ENCODE data around the gene CYB5A.

Gene CYB5A

DNA sequence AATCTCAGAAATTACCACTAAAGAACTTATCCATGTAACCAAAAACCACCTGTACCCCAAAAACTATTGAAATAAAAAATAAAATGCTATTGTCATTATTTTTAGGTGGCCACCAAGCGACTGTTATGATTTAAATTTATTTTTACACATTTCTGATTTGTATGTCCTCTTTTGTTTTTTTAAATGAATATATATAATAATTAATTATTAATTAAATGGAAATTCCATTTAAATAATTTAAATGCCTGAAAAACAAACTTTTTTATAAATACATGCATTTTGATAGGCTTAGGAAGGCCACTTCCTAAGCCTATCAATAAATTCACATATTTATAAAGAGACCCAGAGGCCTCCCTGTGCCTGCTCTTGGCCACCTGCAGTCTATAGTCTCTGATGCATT lies 52.2 kb downstream of the CYB5A start:
- no peak for TF ChIP-seq SIN3A (IDR thresholded peaks at IDR 0.05; ENCODE audit: borderline replicate concordance, insufficient read depth, low read length)
- TF ChIP-seq, protein P1, sequence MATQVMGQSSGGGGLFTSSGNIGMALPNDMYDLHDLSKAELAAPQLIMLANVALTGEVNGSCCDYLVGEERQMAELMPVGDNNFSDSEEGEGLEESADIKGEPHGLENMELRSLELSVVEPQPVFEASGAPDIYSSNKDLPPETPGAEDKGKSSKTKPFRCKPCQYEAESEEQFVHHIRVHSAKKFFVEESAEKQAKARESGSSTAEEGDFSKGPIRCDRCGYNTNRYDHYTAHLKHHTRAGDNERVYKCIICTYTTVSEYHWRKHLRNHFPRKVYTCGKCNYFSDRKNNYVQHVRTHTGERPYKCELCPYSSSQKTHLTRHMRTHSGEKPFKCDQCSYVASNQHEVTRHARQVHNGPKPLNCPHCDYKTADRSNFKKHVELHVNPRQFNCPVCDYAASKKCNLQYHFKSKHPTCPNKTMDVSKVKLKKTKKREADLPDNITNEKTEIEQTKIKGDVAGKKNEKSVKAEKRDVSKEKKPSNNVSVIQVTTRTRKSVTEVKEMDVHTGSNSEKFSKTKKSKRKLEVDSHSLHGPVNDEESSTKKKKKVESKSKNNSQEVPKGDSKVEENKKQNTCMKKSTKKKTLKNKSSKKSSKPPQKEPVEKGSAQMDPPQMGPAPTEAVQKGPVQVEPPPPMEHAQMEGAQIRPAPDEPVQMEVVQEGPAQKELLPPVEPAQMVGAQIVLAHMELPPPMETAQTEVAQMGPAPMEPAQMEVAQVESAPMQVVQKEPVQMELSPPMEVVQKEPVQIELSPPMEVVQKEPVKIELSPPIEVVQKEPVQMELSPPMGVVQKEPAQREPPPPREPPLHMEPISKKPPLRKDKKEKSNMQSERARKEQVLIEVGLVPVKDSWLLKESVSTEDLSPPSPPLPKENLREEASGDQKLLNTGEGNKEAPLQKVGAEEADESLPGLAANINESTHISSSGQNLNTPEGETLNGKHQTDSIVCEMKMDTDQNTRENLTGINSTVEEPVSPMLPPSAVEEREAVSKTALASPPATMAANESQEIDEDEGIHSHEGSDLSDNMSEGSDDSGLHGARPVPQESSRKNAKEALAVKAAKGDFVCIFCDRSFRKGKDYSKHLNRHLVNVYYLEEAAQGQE (IDR thresholded peaks at IDR 0.05; ENCODE audit: insufficient read depth in 1 of 2, low read depth in 2 of 2, low read length in 2 of 2), result no peak
- TF ChIP-seq POLR2AphosphoS5 (IDR thresholded peaks at IDR 0.05; ENCODE audit: low read depth, low read length), result no peak
- no peak for TF ChIP-seq FOXP2 (optimal IDR thresholded peaks at IDR 0.05; ENCODE audit: borderline replicate concordance, extremely low read depth, extremely low read length, insufficient read depth)
- no peak for TF ChIP-seq TAF1 (IDR thresholded peaks at IDR 0.05; ENCODE audit: borderline replicate concordance, insufficient read depth, low read length)

DNA sequence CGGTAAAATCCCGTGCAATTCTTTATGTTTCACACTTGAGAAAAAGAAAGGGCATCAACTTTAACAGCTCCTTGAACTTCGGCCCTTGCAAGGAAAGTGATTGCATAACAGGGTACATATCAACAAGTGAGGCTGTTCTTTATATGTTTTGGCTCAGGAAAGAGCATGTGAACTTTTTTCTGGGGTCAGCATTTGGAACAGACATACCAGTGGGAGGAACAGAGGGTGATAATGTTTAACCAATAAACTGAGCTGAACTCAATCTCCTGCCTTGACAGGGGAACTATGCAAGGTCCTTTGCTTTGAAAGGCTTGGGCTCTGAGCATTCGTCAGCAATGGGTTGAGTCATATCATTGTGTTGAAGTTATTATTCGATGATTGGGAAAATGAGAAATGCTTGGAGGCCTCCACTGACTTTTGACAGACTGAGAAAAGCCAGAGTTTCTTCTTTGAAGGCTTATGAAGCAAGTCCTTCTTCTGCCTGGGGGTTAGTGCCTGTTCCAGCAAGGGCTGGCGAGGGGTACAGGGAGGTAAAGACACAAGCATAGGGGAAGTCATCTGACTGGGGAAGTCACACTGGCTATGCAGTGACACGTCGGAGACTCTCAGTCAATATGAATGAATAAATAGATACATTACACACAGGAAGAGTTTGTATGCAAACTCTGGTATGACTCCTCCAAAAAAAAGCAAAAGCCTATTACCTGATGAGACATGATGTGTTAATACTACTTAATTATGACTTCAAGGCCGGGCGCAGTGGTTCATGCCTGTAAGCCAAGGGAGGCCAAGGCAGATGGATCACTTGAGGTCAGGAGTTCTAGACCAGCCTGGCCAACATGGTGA lies 57.2 kb downstream of the CYB5A start:
- TF ChIP-seq, protein P1 (IDR thresholded peaks at IDR 0.05; ENCODE audit: insufficient read depth in 1 of 2, low read depth in 2 of 2, low read length in 2 of 2), result no peak
- no peak for TF ChIP-seq TAF1 (IDR thresholded peaks at IDR 0.05; ENCODE audit: borderline replicate concordance, insufficient read depth, low read length)
- TF ChIP-seq SIN3A (IDR thresholded peaks at IDR 0.05; ENCODE audit: borderline replicate concordance, insufficient read depth, low read length), result no peak
- TF ChIP-seq FOXP2 (optimal IDR thresholded peaks at IDR 0.05; ENCODE audit: borderline replicate concordance, extremely low read depth, extremely low read length, insufficient read depth), result no peak
- TF ChIP-seq POLR2AphosphoS5 (IDR thresholded peaks at IDR 0.05; ENCODE audit: low read depth, low read length), result no peak

DNA sequence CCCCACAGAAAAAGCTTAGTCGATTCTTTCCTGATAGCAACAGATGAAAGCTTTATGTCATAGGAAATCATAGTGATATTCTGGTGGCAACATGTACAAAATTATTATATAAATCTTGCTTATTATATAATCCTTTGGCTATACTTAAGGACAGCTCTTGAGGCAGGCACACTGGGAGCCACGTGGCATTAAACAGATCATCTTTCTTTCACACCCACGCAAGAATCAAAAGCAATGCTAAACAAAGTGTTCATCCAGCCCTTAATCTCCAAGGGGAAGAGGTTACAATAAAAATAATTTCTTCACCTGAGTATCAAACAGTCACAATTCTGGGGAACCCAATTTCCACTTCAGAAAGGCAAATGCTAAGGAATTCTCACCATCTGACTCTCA lies 57.8 kb downstream of the CYB5A start:
- TF ChIP-seq SIN3A (IDR thresholded peaks at IDR 0.05; ENCODE audit: borderline replicate concordance, insufficient read depth, low read length), result no peak
- TF ChIP-seq TAF1 (IDR thresholded peaks at IDR 0.05; ENCODE audit: borderline replicate concordance, insufficient read depth, low read length), result no peak
- TF ChIP-seq, protein P1 (IDR thresholded peaks at IDR 0.05; ENCODE audit: insufficient read depth in 1 of 2, low read depth in 2 of 2, low read length in 2 of 2), result no peak
- TF ChIP-seq FOXP2 (optimal IDR thresholded peaks at IDR 0.05; ENCODE audit: borderline replicate concordance, extremely low read depth, extremely low read length, insufficient read depth), result no peak
- no peak for TF ChIP-seq POLR2AphosphoS5 (IDR thresholded peaks at IDR 0.05; ENCODE audit: low read depth, low read length)

DNA sequence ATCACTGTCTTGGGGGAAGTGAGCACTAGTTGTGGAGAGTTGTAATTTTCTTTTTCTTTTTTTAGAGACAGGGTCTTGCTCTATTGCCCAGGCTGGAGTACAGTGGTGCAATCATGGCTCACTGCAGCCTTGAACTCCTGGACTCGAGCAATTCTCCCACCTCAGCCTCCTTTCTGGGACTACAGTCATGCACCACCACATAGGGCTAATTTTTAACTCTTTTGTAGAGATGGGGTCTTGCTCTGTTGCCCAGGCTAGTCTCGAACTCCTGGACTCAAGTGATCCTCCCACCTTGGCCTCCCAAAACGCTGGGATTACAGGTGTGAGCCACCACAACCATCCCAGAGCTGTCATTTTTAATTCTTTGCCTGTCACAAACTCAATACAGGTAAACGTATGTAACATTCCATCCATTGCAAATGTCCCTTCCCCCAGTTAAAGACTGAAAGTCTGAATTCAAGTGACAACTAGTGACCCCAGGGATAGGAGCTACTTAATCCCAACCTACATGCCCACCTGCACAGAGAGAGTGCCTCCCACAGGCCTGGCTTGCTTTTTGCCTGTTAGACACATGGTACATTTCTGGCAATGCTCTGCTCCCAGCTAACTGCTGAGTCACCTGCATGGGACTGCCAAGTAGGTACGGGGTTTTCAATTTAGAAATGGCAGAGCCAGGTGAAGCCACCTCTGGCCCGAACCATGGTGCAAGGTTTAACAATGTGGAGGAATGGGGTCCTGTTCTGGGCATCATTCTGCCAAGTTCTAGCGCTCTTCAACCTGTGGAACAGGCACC lies 60.6 kb downstream of the CYB5A start:
- TF ChIP-seq POLR2AphosphoS5 (IDR thresholded peaks at IDR 0.05; ENCODE audit: low read depth, low read length) (no peak), TAF1 (IDR thresholded peaks at IDR 0.05; ENCODE audit: borderline replicate concordance, insufficient read depth, low read length) (no peak), SIN3A (IDR thresholded peaks at IDR 0.05; ENCODE audit: borderline replicate concordance, insufficient read depth, low read length) (no peak), FOXP2 (optimal IDR thresholded peaks at IDR 0.05; ENCODE audit: borderline replicate concordance, extremely low read depth, extremely low read length, insufficient read depth) (no peak)
- TF ChIP-seq, protein P1 (IDR thresholded peaks at IDR 0.05; ENCODE audit: insufficient read depth in 1 of 2, low read depth in 2 of 2, low read length in 2 of 2), result no peak
